Parathyroid adenoma (tissue), 2 donors: ENCODE measurements around the gene CWC27.
"Not testable (repeated sequence)": the region's sequence is repeated elsewhere in the genome, so short reads cannot be mapped to it uniquely, and the experiment has no call there.

Source experiments
- H2AFZ ChIP-seq: fragments of 300-600 bp; sonication (generic); one replicate; pipeline ENCODE4 v1.7.0; 2017; ENCODE audit warnings: antibody characterized with exemption, mild to moderate bottlenecking
- H3K27ac ChIP-seq: fragments of 300-600 bp; sonication (generic); one replicate; pipeline ENCODE4 v1.7.0; 2017
- H3K27me3 ChIP-seq: fragments of 300-600 bp; sonication (generic); one replicate; pipeline ENCODE4 v1.7.0; 2017; ENCODE audit warnings: low read length; ENCODE audit not compliant: control insufficient read depth, insufficient read depth
- H3K36me3 ChIP-seq: fragments of 300-600 bp; sonication (generic); one replicate; pipeline ENCODE4 v1.7.0; 2017; ENCODE audit warnings: low read length; ENCODE audit not compliant: control insufficient read depth, insufficient read depth
- H3K4me1 ChIP-seq: fragments of 300-600 bp; sonication (generic); one replicate; pipeline ENCODE4 v1.7.0; 2017; ENCODE audit warnings: control low read depth
- H3K4me2 ChIP-seq: fragments of 300-600 bp; sonication (generic); one replicate; pipeline ENCODE4 v1.7.0; 2017; ENCODE audit warnings: low read length
- H3K4me3 ChIP-seq: fragments of 300-600 bp; sonication (generic); one replicate; pipeline ENCODE4 v1.7.0; 2017; ENCODE audit warnings: low read depth, low read length
- H3K79me2 ChIP-seq: fragments of 300-600 bp; sonication (generic); one replicate; pipeline ENCODE4 v1.7.0; 2017; ENCODE audit warnings: control low read depth
- H3K9ac ChIP-seq: fragments of 300-600 bp; sonication (generic); one replicate; pipeline ENCODE4 v1.7.0; 2017; ENCODE audit warnings: mild to moderate bottlenecking
- H3K9me3 ChIP-seq: fragments of 300-600 bp; sonication (generic); one replicate; pipeline ENCODE4 v1.7.0; 2017; ENCODE audit warnings: low read length; ENCODE audit not compliant: control insufficient read depth
- CTCF ChIP-seq: fragments of 300-600 bp; sonication (generic); IDR thresholded peaks from one replicate; pipeline ENCODE4 v1.7.0; 2017; ENCODE audit warnings: antibody characterized with exemption, mild to moderate bottlenecking
- donor health status: primary hyperparathyroidism.

The CWC27 gene

GRCh38 chr5:64887910-64888309 lies 119.2 kb downstream of the CWC27 start:
- Histone ChIP-seq H3K79me2 (no peaks in the 10 kb centered on the region), H3K4me1 (peaks cover 6% of the 10 kb centered on the region), H3K4me3 (no peak overlapping the region), H3K9ac (no peak overlapping the region), H3K36me3 (no peaks in the 10 kb centered on the region), H3K9me3 (no peaks in the 10 kb centered on the region), H3K4me2 (no peak overlapping the region), H3K27me3 (no peaks in the 10 kb centered on the region), H3K27ac (no peak overlapping the region), H2AFZ (no peak overlapping the region)
- TF ChIP-seq CTCF = no peak

GRCh38 chr5:64895748-64896147 lies 127.0 kb downstream of the CWC27 start:
- no peak overlapping the region for H3K9ac ChIP-seq
- no peaks in the 10 kb centered on the region for H3K9me3 ChIP-seq
- no peak overlapping the region for H3K4me2 ChIP-seq
- no peaks in the 10 kb centered on the region for H3K79me2 ChIP-seq
- no peaks in the 10 kb centered on the region for H3K27me3 ChIP-seq
- H3K4me3 ChIP-seq = no peak overlapping the region
- no peak for TF ChIP-seq CTCF
- no peak overlapping the region for H3K27ac ChIP-seq
- H3K4me1 ChIP-seq = no peaks in the 10 kb centered on the region
- H2AFZ ChIP-seq = no peak overlapping the region
- H3K36me3 ChIP-seq = no peaks in the 10 kb centered on the region

GRCh38 chr5:64899838-64900237 lies 131.1 kb downstream of the CWC27 start:
- H3K4me3 ChIP-seq = no peak overlapping the region
- H3K9ac ChIP-seq = no peak overlapping the region
- H3K9me3 ChIP-seq = no peaks in the 10 kb centered on the region
- no peak for TF ChIP-seq CTCF
- H3K36me3 ChIP-seq = no peaks in the 10 kb centered on the region
- H3K27ac ChIP-seq = no peak overlapping the region
- no peaks in the 10 kb centered on the region for H3K4me1 ChIP-seq
- H3K79me2 ChIP-seq = no peaks in the 10 kb centered on the region
- no peaks in the 10 kb centered on the region for H3K27me3 ChIP-seq
- no peak overlapping the region for H2AFZ ChIP-seq
- no peak overlapping the region for H3K4me2 ChIP-seq

GRCh38 chr5:64900618-64901017 lies 131.9 kb downstream of the CWC27 start:
- Histone ChIP-seq H3K79me2 (no peaks in the 10 kb centered on the region), H3K4me2 (no peak overlapping the region), H3K27ac (no peak overlapping the region), H3K27me3 (no peaks in the 10 kb centered on the region), H3K9me3 (no peaks in the 10 kb centered on the region), H3K4me1 (no peaks in the 10 kb centered on the region), H3K36me3 (no peaks in the 10 kb centered on the region), H3K9ac (no peak overlapping the region), H2AFZ (no peak overlapping the region), H3K4me3 (no peak overlapping the region)
- TF ChIP-seq CTCF = no peak

GRCh38 chr5:64907399-64907798 lies 138.7 kb downstream of the CWC27 start:
- not testable (repeated sequence) for H3K4me2 ChIP-seq, H3K9me3 ChIP-seq, H3K27ac ChIP-seq, H3K4me1 ChIP-seq, H3K79me2 ChIP-seq, H3K9ac ChIP-seq, H3K4me3 ChIP-seq, H3K27me3 ChIP-seq, H3K36me3 ChIP-seq, H2AFZ ChIP-seq
